ENCODE measurements around the gene TRAPPC2L.

GRCh38 chr16:88810166-88810911 lies 46.6 kb upstream of the TRAPPC2L start:
- TF ChIP-seq, protein P1, sequence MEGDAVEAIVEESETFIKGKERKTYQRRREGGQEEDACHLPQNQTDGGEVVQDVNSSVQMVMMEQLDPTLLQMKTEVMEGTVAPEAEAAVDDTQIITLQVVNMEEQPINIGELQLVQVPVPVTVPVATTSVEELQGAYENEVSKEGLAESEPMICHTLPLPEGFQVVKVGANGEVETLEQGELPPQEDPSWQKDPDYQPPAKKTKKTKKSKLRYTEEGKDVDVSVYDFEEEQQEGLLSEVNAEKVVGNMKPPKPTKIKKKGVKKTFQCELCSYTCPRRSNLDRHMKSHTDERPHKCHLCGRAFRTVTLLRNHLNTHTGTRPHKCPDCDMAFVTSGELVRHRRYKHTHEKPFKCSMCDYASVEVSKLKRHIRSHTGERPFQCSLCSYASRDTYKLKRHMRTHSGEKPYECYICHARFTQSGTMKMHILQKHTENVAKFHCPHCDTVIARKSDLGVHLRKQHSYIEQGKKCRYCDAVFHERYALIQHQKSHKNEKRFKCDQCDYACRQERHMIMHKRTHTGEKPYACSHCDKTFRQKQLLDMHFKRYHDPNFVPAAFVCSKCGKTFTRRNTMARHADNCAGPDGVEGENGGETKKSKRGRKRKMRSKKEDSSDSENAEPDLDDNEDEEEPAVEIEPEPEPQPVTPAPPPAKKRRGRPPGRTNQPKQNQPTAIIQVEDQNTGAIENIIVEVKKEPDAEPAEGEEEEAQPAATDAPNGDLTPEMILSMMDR (IDR thresholded peaks at IDR 0.05), result no peak
- TF ChIP-seq EZH2 (IDR thresholded peaks at IDR 0.05; ENCODE audit: borderline replicate concordance, insufficient read depth, low read depth, low read length, poor library complexity, severe bottlenecking), result no peak
